A549 (cell line): Measurements from ENCODE around the gene IFITM1.

ENCODE experiments used
- BHLHE40 ChIP-seq: IDR thresholded peaks from 2 replicates; pipeline ENCODE4 v1.6.1; 2012; ENCODE audit warnings: low read depth, low read length, inconsistent platforms
- CTCF ChIP-seq: fragments of >200 bp; sonication (Bioruptor Twin); formaldehyde crosslinking; IDR thresholded peaks from 3 replicates; pipeline ENCODE4 v1.5.1; 2016
- EHF ChIP-seq: fragments of 250-450 bp; sonication (Bioruptor Pico); IDR thresholded peaks from 2 replicates; pipeline ENCODE4 v1.5.0; 2020; ENCODE audit warnings: mild to moderate bottlenecking
- EP300 ChIP-seq, 2 experiments: fragments of >200 bp; sonication (Bioruptor Twin); formaldehyde crosslinking; IDR thresholded peaks; 2 replicates in 1 of 2; 3 replicates in 1 of 2; pipeline ENCODE4 v1.6.1; 2016 to 2017
- HMGXB4 ChIP-seq: fragments of 250-450 bp; sonication (Bioruptor Pico); IDR thresholded peaks from 2 replicates; pipeline ENCODE4 v1.5.0; 2021; ENCODE audit warnings: mild to moderate bottlenecking, moderate library complexity, borderline replicate concordance
- HOXA7 ChIP-seq: fragments of 250-450 bp; sonication (Bioruptor Pico); IDR thresholded peaks from 2 replicates; pipeline ENCODE4 v1.5.0; 2020; ENCODE audit warnings: mild to moderate bottlenecking, moderate library complexity
- JUNB ChIP-seq: fragments of >200 bp; sonication (Bioruptor Twin); formaldehyde crosslinking; IDR thresholded peaks from 2 replicates; pipeline ENCODE4 v1.6.1; 2016
- PHF8 ChIP-seq: fragments of 200-600 bp; sonication (generic); IDR thresholded peaks from 2 replicates; pipeline ENCODE4 v1.6.1; 2016; ENCODE audit warnings: low read depth, mild to moderate bottlenecking, antibody characterized with exemption, moderate library complexity, borderline replicate concordance
- POLR2A ChIP-seq: IDR thresholded peaks from 2 replicates; pipeline ENCODE4 v1.6.1; 2012; ENCODE audit warnings: mild to moderate bottlenecking, low read length
- RAD21 ChIP-seq, 2 experiments: fragments of >200 bp in 1 of 2; sonication (Bioruptor Twin) in 1 of 2; formaldehyde crosslinking in 1 of 2; IDR thresholded peaks in 1 of 2; conservative IDR thresholded peaks in 1 of 2; 2 replicates in 1 of 2; 3 replicates in 1 of 2; pipeline ENCODE4 v1.6.1; 2012 to 2018; ENCODE audit warnings: inconsistent platforms in 1 of 2
- REST ChIP-seq: fragments of 200-600 bp; sonication (generic); IDR thresholded peaks from 2 replicates; pipeline ENCODE4 v1.6.1; 2016; ENCODE audit warnings: antibody characterized with exemption, mild to moderate bottlenecking, moderate library complexity
- SMC3 ChIP-seq: fragments of >200 bp; sonication (Bioruptor Twin); formaldehyde crosslinking; IDR thresholded peaks from 3 replicates; pipeline ENCODE4 v1.6.1; 2018; ENCODE audit warnings: inconsistent platforms

- TF ChIP-seq CTCF (no peak), SMC3 (no peak), POLR2A (no peak), REST (no peak), RAD21 (conservative IDR thresholded peaks at IDR 0.05 in 1 of 2, IDR thresholded peaks at IDR 0.05 in 1 of 2) (no peak), JUNB (no peak), EP300 (IDR thresholded peaks at IDR 0.05) (no peak), PHF8 (no peak), HOXA7 (no peak), BHLHE40 (no peak), EHF (CRISPR knock-in tag) (no peak), HMGXB4 (CRISPR knock-in tag) (no peak)
These were observed 16.0 kb downstream of the IFITM1 start for GRCh38 chr11:329886-330253.
